Right lung (tissue), 10 donors: Measurements from ENCODE around the gene THRB. TPM values are rescaled to one million over a fixed set of nuclear protein-coding genes. Genes with fewer than 3 reads are reported as not detected.

Experiments used
- DNase-seq, 2 donors: peaks; one replicate each; pipeline ENCODE4 v3.0.0-alpha.2; 2013
- long read RNA-seq, 8 donors: transcript quantifications; one replicate each; lab custom pipeline, GENCODE V29; 2026
- polyA plus RNA-seq, 5 donors: library from polyadenylated mRNA; unstranded; fragments of 120-200 nt; gene quantifications; one replicate each; pipeline versions ENCODE4 v1.2.1 to v1.2.3, GENCODE V29; 2013; ENCODE audit warnings: inconsistent platforms in 1 of 5, low replicate concordance in 1 of 5; ENCODE audit not compliant: insufficient read length in 5 of 5, insufficient read depth in 1 of 5

The THRB gene
- 10 to 100 TPM in 4 of 5 donors, 1 to 10 TPM in 1; 9.4 to 17.6 (median 17.0) TPM for polyA plus RNA-seq
- long read RNA-seq, donor 1, partial matches to known transcripts, result 0 of 1 reads
- long read RNA-seq, donor 1, other reads (novel, unspliced or antisense), result 0 of 1 reads
- long read RNA-seq, donor 2, full-length matches to known transcripts, result 1 of 1 reads
- long read RNA-seq, donor 2, partial matches to known transcripts, result 0 of 1 reads
- long read RNA-seq, donor 2, other reads (novel, unspliced or antisense), result 0 of 1 reads
- long read RNA-seq, donor 3, full-length matches to known transcripts, result 1 of 1 reads
- long read RNA-seq, donor 3, partial matches to known transcripts, result 0 of 1 reads
- long read RNA-seq, donor 3, other reads (novel, unspliced or antisense), result 0 of 1 reads
- long read RNA-seq, donor 4, partial matches to known transcripts, result 0 of 1 reads
- long read RNA-seq, donor 4, other reads (novel, unspliced or antisense), result 0 of 1 reads
- long read RNA-seq, donor 5, full-length matches to known transcripts, result 2 of 2 reads
- long read RNA-seq, donor 5, partial matches to known transcripts, result 0 of 2 reads
- long read RNA-seq, donor 5, other reads (novel, unspliced or antisense), result 0 of 2 reads
- long read RNA-seq, donor 6, full-length matches to known transcripts, result 1 of 1 reads
- long read RNA-seq, donor 6, partial matches to known transcripts, result 0 of 1 reads
- long read RNA-seq, donor 6, other reads (novel, unspliced or antisense), result 0 of 1 reads
- long read RNA-seq, donor 7, full-length matches to known transcripts, result 1 of 1 reads
- long read RNA-seq, donor 7, partial matches to known transcripts, result 0 of 1 reads
- long read RNA-seq, donor 7, other reads (novel, unspliced or antisense), result 0 of 1 reads
- long read RNA-seq, donor 8, result 0 reads

DNA sequence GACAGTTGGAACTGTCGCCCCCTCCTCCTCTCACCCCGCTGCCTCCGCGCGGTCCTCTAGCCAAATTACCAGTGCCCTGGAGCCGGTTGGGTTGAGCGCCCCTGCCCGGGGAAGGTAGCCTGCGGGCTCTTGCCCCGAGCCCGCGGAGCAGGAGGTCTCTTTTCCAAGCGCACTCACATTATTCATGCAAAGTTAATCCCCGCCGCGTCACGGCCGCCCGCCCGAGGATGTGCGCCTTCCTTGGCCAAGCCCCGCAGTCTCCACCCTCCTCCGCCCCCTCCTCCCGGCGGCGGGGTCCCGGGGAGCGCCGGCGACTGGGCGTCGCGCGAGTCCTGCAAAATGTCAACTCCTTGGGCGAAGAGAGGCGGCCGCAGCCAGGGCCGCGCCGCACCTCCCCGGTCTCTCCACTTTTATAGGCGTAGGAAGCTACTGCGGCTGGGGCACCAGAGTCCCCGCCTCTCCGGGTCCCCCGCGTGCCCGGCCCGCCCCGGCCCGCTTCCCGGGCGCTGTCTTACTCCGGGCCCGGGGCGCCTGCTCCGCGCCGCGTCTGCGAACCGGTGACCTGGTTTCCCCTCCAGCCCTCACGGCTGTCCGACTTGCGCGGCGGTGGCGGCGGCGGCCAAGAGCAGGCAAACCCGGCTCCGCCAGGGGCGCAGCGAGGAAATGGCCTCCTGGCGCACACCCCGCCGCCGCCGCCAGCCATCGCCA lies at the start of gene THRB:
THRB (minus strand) TSS at position 233 of the 708 bp plus-strand sequence.
- DNase-seq, result peak; percentile 75 to 85

DNA sequence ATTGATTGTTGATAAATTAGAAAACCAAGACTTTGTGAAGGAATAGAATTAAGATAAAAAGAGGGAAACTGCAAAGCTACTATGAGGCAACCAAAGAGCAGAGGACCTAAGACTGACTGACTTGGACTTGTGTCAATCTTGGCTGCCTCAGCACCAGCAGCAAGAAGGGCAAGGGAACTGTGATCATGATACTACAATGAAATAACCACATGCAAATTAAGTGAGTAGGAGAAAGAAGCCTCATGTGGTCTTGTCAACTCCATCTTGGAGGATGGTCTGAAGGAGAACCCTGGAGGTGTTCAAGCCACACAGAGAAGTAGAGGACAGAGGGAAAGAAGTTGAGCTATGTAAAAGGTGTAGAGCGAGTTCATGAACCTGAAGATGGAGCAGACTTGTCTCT lies 47.3 kb upstream of the THRB start:
- DNase-seq, result no peak

- peak; percentile 28 to 37 for DNase-seq
These were observed 46.2 kb upstream of the THRB start for GRCh38 chr3:24540821-24541220.

GRCh38 chr3:24539699-24540098 lies 45.0 kb upstream of the THRB start:
- DNase-seq, result no peak

GRCh38 chr3:24538891-24539290 lies 44.2 kb upstream of the THRB start:
- no peak for DNase-seq

DNA sequence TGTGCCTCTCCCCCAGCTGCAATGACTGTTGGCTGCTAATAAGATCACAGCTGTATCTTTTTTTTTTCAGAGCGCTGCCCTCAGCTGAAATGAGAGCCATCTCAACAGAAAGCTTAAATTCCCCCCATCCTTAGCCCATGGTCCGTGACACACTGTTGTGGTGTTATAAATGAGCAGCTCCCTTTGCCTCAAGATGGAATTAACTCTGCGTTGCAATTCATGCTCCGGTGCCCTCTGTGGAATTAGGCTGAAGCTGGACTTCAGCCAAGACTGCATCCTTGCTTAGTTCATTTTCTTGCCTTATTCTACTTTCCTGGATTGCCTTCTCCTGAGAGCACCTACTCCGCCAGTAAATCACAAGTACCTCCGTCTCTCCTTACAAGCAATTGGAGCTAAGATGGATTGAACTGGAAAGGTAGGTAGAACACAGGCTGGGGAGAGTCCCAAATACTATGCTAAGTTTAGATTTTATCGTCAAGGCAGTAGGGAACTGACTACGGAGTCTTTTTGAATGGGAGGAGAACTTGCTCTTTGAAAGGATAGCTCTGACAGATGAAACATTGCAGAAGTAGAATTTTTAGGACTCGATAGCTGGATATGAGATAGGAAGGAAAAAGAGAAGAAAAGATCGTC lies 39.0 kb upstream of the THRB start:
- no peak for DNase-seq

DNA sequence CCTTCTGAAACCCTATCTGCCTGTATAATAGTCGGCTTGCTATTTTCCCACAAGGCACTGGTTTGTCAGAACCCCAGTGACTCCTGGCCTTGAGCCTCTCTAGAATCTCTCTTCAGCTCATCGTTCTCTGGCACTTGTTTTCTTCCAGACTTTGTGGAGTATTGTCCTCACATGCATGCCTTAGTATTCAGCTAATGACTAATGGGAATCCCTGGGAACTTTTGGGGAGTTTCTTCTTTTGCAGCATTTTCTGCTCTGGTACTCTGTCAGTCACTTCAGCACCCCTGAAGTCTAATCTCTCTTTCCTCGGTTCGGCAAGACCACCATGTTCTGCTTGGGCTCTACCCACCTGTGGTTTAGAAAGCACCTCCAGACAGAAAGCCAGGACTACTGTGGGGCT lies 35.8 kb upstream of the THRB start:
- no peak for DNase-seq

- no peak for DNase-seq
These were observed 34.6 kb upstream of the THRB start for GRCh38 chr3:24529210-24529609.

- DNase-seq, result no peak
These were observed 32.1 kb upstream of the THRB start for GRCh38 chr3:24526640-24527212.

DNA sequence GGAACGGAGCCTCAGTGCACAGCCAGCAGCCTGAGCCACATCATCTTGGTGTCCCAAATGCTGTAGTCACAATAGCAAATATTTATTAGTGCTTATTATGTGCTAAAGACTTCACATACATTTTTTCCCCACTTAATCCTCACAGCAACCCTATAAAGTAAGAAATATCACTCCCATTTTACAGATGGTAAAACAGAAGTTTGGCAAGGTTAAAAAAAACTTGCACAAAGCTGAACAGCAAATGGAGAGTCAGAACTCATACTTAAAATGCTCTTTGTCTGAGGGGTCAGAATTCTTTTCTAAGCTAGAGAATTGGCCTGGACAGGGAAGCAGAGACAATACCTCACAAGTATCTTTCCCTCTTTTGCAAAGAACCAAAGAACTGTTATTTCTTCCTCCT lies 30.9 kb upstream of the THRB start:
- DNase-seq, result no peak

DNA sequence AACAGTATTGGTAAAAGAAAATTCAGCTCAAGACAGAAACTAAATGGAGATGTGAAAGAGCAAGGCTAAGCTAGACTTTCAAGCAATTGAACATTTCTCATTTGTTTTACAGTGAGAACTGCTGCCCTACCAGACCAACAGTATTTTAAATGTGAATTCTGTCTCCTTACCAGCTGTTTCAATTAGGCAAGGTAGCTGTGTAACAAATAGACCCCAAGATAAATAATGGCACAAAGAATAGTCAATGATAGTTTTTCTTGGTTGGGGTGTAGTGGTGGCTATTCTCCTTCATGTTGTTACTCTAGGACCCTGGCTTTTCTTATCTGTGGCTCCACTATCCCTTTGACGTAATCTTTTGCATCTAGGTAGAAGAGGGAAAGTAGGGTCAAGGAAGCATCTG lies 30.4 kb upstream of the THRB start:
- no peak for DNase-seq

DNA sequence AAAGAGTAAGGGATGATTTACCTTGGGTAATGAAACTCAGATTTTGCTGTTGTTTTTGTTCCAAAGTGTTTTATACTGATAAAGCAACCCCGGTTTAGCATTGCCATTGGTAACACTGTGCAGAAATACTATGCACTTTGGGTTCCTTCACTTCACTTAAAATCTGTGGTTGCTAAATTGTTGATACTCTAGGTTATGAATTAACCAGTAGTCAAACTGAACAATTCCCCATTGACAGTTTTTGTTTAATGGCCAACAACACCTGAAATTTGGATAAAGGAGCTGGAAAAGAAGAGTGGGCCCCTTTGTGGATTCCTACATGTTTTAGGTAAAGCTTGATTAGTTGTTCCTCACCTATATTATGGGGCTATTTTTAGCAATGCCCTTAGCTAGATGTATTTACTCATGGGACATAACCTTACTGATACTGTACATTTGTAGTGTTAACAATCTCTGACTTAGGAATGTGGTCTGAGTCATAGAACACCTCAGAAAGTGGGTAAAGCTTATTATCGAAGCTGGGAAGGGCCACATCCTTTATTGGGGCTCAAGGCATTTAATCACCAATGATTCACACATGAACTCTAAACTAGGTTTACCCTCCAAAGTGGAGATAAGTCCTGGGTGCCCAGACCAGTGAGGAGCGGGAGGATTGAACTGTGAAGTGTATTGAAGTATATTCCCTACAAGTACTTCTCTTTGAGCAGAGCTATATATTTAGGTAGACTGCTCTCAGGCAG lies 29.5 kb upstream of the THRB start:
- no peak for DNase-seq

DNA sequence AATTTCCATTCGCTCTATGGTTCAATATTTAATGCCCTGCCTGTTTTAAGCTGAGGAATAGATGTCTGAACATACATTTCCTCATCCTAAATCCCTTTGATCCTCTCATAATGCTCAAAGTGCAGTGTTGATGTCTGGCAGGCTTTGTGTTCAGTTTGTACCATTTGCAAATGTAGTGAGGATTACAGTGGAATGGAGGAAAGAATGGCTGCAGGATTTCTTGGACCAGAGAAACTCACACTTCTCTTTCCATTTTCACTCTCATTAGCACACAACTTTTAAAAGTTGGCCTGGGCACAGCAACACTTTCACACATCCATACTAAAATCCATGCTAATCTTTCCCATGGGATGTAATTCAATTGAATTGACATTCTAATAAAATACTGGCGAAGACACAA lies 28.6 kb upstream of the THRB start:
- DNase-seq, result no peak

- no peak for DNase-seq
These were observed 27.5 kb upstream of the THRB start for GRCh38 chr3:24522146-24522579.

GRCh38 chr3:24521420-24522145 lies 26.9 kb upstream of the THRB start:
- peak; percentile 37 to 60 for DNase-seq

- DNase-seq, result no peak
These were observed 26.3 kb upstream of the THRB start for GRCh38 chr3:24520976-24521419.

- no peak for DNase-seq
These were observed 25.4 kb upstream of the THRB start for GRCh38 chr3:24520101-24520495.

GRCh38 chr3:24519368-24520100 lies 24.9 kb upstream of the THRB start:
- peak in 1 of 2 donors; percentile 38 for DNase-seq

DNA sequence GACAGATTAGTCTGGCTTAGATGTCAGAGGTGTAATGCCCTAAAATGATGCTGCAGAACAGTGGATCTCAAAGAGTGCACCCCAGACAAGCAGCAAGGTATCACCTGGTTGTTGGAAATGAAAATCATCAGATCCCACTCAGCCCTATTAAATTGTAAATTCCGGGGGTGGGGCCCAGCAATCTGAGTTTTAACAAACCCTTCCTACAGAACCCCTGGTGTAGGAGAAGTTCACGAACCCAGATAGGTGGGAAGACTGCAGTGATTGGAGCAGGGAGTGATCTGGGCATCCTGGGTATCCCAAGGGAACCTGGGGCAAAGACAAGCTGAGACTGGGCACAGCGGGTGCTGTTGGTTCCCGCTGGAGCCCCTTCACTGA lies 24.3 kb upstream of the THRB start:
- DNase-seq, result no peak
